Mucosa of rectum (tissue), 2 donors: ENCODE data around the gene GAL.

Experiments used
- H3K27ac ChIP-seq, 2 donors: one replicate each; pipeline ENCODE4 v1.7.0; 2013; ENCODE audit warnings: inconsistent platforms in 2 of 2, low read depth in 2 of 2, low read length in 2 of 2
- H3K27me3 ChIP-seq, 2 donors: one replicate each; pipeline ENCODE4 v1.7.0; 2013; ENCODE audit warnings: low read length in 2 of 2; ENCODE audit not compliant: control insufficient read depth in 2 of 2, insufficient read depth in 2 of 2
- H3K36me3 ChIP-seq, 2 donors: one replicate each; pipeline ENCODE4 v1.7.0; 2013; ENCODE audit warnings: low read length in 2 of 2; ENCODE audit not compliant: control insufficient read depth in 2 of 2, insufficient read depth in 2 of 2
- H3K4me1 ChIP-seq, 2 donors: one replicate each; pipeline ENCODE4 v1.7.0; 2013; ENCODE audit warnings: low read length in 2 of 2, mild to moderate bottlenecking in 1 of 2; ENCODE audit not compliant: control insufficient read depth in 2 of 2, insufficient read depth in 2 of 2
- H3K4me3 ChIP-seq, 2 donors: one replicate each; pipeline ENCODE4 v1.7.0; 2013; ENCODE audit warnings: low read length in 2 of 2
- H3K9ac ChIP-seq, 2 donors: one replicate each; pipeline ENCODE4 v1.7.0; 2013; ENCODE audit warnings: low read length in 2 of 2, low read depth in 1 of 2, mild to moderate bottlenecking in 1 of 2
- H3K9me3 ChIP-seq, 2 donors: one replicate each; pipeline ENCODE4 v1.7.0; 2013; ENCODE audit warnings: low read length in 2 of 2; ENCODE audit not compliant: control insufficient read depth in 2 of 2
- donor health status: healthy.
- donor health status: Normal muscosa, but diverticular disease.

GAL gene

DNA sequence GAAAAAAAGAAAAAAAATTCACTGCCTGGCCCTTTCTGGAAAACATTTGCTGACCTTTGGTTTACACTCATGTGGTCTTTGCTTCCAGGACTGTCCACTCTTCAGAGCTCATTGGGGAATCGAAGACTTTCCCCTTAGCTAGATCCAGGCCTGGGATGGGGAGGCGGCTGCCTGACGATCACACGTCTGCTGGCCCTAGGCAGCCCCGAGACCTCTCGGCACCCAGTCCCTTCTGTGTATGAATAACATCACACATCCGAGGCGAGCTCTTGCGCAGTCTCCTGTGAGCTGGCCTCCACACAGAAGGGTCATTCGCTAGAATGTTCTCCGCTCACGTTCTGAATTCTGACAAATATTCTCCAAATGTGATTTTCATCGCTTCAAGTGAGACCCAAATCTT lies 25.7 kb upstream of the GAL start:
- H3K4me3 ChIP-seq: no peak overlapping the region
- no peaks in the 10 kb centered on the region for H3K9me3 ChIP-seq
- no peak overlapping the region for H3K9ac ChIP-seq
- H3K27me3 ChIP-seq: peaks cover 0 to 2% of the 10 kb centered on the region in 2 donors
- no peaks in the 10 kb centered on the region for H3K4me1 ChIP-seq
- no peaks in the 10 kb centered on the region for H3K36me3 ChIP-seq
- no peak overlapping the region for H3K27ac ChIP-seq

DNA sequence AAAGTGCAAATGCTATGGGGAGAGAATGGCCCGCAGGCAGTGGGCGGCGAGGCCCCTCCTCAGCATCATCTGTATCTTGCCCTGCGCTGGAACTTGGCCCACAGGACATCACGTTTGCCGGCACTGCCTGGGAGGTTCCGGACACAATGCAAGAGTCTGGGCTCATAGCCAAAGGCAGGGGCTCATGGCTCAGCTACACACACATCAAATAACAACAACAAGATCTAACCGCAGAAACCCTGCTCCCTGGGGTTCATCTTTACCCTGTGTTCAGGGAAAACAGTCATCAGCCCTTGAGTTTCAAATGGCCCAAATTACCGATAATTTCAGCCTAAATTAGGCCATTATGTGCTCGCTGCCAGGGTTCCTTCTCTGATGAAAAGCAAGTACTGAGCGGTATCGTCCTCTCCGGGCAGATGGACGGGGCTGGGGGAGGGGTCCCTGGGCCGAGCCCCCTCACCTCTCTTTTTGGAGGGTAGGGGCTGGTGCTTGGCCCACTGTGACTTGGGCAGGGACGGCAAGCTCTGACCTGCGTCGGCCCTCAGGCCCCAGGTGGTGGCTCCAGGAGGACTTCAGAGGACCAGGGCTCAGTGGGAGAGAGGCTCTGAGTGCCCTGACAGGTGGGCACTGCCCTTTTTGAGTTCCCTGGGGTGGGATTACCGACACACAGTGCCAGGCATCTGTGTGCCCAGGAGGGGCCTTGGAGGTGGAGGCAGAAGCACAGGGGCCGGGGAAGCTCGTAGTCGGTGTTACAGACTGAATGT lies 25.0 kb upstream of the GAL start:
- Histone ChIP-seq H3K4me1 (no peaks in the 10 kb centered on the region), H3K27me3 (peaks cover 0 to 2% of the 10 kb centered on the region in 2 donors), H3K9me3 (no peaks in the 10 kb centered on the region), H3K36me3 (no peaks in the 10 kb centered on the region), H3K4me3 (no peak overlapping the region), H3K9ac (no peak overlapping the region), H3K27ac (no peak overlapping the region)

DNA sequence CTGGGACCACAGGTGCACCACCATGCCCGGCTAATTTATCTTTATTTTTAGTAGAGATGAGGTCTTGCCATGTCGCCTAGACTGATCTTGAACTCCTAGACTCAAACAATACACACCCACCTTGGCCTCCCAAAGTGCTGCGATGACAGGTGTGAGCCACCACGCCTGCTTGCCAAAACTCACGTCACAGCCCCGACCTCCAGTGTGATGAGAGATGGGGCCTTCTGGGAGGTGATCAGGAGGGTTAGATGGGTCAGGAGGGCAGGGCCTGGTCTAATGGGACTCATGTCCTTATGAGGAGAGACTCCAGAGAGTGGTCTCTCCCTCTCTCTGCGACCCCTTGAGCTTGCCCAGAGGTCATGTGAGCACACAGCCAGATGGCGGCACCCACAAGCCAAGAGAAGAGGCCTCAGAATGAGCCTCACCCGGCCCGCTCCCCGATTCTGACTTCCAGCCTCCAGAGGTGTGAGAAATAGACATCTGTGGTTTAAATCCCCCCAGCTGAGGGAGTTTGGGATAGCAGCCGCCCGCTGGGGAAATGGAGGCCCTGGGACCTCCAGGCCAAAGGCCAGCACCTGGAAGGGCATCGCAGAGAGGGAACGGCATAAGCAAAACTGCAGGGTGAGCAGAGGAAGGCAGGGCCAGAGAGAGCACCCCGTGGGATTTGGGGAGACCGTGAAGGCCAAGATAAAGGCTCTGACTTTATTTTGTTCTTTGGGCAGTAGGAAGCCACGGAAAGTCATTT lies 24.1 kb upstream of the GAL start:
- peaks cover 0 to 2% of the 10 kb centered on the region in 2 donors for H3K27me3 ChIP-seq
- no peaks in the 10 kb centered on the region for H3K4me1 ChIP-seq
- H3K27ac ChIP-seq: no peak overlapping the region
- no peak overlapping the region for H3K4me3 ChIP-seq
- no peaks in the 10 kb centered on the region for H3K36me3 ChIP-seq
- no peak overlapping the region for H3K9ac ChIP-seq
- H3K9me3 ChIP-seq: no peaks in the 10 kb centered on the region

DNA sequence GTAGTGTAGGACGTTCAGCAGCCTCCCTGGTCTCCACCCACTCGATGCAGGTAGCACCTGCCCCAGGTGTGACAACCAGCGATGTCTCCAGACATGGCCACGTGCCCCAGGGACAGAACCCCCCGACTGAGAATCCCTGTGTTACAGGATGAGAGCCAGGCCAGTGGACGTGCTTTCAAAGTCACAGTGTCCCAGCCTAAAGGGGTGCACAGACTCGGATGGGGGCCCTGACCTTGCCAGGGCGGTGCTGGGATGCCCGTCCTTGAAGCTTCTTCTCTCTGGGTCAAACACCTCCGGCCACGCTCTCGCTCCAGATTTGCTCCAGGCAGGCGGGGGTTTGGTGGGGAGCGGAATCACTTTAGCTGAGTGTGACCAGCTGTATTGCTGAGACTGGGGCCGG lies 23.3 kb upstream of the GAL start:
- Histone ChIP-seq H3K4me1 (no peaks in the 10 kb centered on the region), H3K9me3 (no peaks in the 10 kb centered on the region), H3K27ac (no peak overlapping the region), H3K9ac (no peak overlapping the region), H3K27me3 (peaks cover 0 to 2% of the 10 kb centered on the region in 2 donors), H3K36me3 (no peaks in the 10 kb centered on the region), H3K4me3 (no peak overlapping the region)

DNA sequence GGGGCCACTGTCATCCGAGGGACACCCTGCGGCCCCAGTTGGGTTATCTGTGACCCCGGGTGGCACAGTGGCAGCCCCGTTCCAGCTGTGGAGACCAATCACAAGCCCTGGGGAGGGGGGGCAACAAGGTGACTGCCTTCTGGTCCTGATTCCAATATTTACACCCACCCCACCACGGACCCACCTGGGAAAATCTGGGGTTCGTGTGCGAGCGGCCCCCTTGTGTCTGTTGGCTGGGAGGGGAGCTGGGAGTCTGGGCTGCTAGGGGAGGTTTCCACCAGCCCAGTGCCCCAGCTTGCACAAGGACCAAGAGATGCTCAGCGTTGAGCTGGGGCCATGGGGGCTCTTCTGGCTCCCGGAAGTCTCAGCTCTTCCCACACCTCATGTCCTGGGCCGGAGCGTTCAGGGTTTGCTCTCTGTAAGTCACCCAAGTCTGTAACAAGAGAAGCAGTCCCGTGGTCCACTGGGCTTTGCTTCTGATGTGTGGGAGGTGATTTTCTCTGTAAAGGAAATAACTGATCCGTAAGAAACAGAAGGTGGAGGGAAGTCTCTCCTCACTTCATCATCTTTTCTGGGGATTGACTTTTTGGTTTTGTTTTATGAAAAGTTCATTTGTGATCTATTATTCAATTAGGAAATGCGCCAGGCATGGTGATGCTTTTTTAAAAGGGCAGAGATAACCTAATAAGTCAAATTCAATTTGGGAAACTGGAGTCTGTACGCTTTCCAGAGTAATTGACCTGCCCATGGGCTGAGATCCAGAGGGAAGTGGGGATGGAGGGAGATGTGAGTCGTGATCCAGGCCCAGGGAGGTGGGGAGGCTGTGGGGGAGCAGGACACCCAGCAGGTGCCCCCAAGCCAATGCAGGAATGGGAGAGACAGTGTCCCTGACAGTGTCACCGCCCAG lies 22.4 kb upstream of the GAL start:
- Histone ChIP-seq H3K27me3 (peaks cover 0 to 2% of the 10 kb centered on the region in 2 donors), H3K9ac (no peak overlapping the region)

DNA sequence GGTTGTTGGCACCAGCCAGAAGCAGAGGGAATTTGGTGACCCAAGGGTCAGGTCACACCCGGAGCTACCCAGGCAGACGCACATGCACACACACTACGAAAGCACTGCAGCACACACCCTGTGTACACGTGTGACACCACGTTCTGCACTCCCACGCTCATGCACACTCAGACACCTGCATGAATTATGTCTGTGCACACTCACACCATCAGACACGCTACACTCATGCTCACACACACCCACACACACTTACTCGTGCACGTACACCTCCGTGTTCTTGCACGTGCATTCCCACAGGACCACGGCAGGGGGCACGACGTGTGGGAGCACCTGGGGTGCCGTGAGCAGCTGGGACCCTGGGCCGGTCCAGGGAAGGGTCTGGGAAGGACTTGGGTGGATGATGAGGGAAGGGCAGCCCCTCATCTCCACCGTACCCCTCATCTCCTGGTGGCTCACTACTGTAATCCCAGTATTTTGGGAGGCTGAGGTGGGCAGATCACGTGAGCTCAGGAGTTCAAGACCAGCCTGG lies 20.8 kb upstream of the GAL start:
- Histone ChIP-seq H3K27me3 (peaks cover 0 to 2% of the 10 kb centered on the region in 2 donors), H3K36me3 (no peaks in the 10 kb centered on the region), H3K9me3 (no peaks in the 10 kb centered on the region), H3K4me3 (no peak overlapping the region), H3K4me1 (no peaks in the 10 kb centered on the region), H3K9ac (no peak overlapping the region), H3K27ac (no peak overlapping the region)

More for the DNA sequence above, 22.4 kb upstream of the GAL start:
- Histone ChIP-seq H3K36me3 (no peaks in the 10 kb centered on the region), H3K9me3 (no peaks in the 10 kb centered on the region), H3K4me1 (no peaks in the 10 kb centered on the region), H3K4me3 (no peak overlapping the region), H3K27ac (no peak overlapping the region)

DNA sequence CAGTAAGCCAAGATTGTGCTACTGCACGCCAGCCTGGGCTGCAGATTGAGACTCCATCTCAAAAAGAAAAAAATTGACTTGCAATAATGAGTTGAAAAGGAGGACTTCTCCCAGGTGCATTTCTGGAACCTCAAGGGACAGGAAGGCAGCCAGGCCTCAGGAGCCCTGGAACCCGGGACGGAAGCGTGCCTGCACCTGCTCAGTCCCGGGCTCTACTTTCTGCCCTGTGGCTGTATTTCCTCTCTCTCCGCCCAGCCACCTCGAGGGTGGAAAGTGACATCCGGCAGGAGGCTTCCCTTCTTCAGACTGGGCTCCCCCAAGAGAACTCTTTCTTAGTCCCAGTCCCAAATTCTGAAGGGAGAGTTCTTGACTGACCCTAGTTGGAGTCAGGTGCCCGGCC lies 20.2 kb upstream of the GAL start:
- H3K27me3 ChIP-seq: peaks cover 0 to 2% of the 10 kb centered on the region in 2 donors
- H3K4me1 ChIP-seq: no peaks in the 10 kb centered on the region
- no peak overlapping the region for H3K9ac ChIP-seq
- no peaks in the 10 kb centered on the region for H3K9me3 ChIP-seq
- H3K27ac ChIP-seq: no peak overlapping the region
- H3K36me3 ChIP-seq: no peaks in the 10 kb centered on the region
- no peak overlapping the region for H3K4me3 ChIP-seq

DNA sequence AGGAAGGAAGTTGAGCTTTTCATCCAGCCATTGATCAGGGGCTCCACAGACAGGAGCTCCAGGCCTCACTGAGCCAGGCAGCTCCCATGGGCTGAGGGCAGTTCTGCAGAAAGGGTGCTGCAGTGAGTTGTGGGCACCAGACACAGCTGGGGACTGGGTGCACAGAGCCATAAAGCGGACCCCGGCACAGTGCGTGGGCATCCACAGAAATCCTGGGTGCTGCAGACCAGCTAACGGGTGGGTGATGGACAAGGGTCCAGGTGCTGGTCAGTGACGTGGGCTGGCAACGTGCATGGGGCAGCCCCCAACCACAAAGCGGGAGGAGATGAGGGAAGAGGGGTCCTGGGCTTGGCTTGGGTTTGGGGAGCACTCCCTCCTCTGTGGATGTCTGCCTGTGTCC lies 19.4 kb upstream of the GAL start:
- Histone ChIP-seq H3K27me3 (peaks cover 0 to 2% of the 10 kb centered on the region in 2 donors), H3K36me3 (no peaks in the 10 kb centered on the region), H3K4me1 (no peaks in the 10 kb centered on the region), H3K9ac (no peak overlapping the region), H3K4me3 (no peak overlapping the region), H3K9me3 (no peaks in the 10 kb centered on the region), H3K27ac (no peak overlapping the region)

DNA sequence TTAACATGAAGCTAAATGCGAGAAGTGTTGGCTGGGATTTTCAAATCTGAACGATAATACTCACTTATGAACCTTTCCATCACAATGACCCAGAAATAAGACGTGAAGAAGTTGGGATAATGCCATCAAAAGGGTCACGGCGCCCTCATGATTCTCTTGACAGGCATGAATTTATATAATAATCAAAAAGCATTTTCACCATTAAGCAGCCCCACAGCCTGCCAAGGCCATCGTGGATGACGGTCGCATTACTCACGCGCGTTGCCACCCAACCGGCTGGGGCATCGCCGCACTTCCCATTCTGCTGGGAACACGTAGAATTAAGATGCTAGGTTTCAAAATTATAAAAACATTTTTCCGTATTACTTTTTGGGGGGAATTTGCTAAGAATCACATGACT lies 18.9 kb upstream of the GAL start:
- H3K4me3 ChIP-seq: no peak overlapping the region
- no peaks in the 10 kb centered on the region for H3K36me3 ChIP-seq
- H3K9ac ChIP-seq: no peak overlapping the region
- peaks cover 0 to 2% of the 10 kb centered on the region in 2 donors for H3K27me3 ChIP-seq
- no peaks in the 10 kb centered on the region for H3K9me3 ChIP-seq
- no peak overlapping the region for H3K27ac ChIP-seq
- H3K4me1 ChIP-seq: no peaks in the 10 kb centered on the region
